HG03457 (cell line): ENCODE data around the gene OSBPL1A.

ENCODE experiments used
- ATAC-seq: cut with Tn5 transposase; IDR thresholded peaks from one replicate; pipeline ENCODE4 v1.9.1; 2021; ENCODE audit warnings: moderate number of reproducible peaks; ENCODE audit not compliant: unreplicated experiment

OSBPL1A gene

DNA sequence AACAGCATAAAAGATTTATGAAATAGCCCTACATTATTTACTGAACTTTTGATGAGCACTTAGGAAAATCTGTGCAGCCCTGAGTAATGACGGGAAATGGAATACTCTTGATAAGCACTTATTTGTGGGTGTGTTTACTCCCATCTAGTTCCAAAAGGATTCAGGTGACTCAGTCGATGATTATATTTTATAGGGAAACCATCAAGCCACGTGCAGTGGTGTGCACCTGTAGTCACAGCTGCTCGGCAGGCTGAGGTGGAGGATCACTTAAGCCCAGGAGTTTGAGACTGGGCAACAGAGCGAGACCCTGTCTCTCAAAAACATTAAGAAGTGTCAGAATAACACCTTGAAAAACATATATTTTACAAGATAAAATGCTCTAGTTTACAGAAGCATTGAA lies 166.9 kb downstream of the OSBPL1A start:
- ATAC-seq: no peak

DNA sequence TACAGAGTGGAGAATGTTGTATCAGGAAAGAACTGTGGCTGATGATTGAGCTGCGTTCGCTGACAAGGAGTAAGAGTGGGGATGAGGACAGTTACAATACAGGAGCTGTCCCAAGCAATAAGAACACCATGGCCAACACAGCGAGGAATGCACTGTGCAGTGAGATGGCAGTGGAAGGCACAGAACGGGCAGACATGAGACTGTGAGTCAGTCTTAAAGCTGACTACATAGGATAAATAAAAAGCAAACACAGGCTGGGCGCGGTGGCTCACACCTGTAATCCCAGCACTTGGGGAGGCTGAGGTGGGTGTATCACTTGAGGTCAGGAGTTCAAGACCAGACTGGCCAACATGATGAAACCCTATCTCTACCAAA lies 169.0 kb downstream of the OSBPL1A start:
- ATAC-seq: no peak

DNA sequence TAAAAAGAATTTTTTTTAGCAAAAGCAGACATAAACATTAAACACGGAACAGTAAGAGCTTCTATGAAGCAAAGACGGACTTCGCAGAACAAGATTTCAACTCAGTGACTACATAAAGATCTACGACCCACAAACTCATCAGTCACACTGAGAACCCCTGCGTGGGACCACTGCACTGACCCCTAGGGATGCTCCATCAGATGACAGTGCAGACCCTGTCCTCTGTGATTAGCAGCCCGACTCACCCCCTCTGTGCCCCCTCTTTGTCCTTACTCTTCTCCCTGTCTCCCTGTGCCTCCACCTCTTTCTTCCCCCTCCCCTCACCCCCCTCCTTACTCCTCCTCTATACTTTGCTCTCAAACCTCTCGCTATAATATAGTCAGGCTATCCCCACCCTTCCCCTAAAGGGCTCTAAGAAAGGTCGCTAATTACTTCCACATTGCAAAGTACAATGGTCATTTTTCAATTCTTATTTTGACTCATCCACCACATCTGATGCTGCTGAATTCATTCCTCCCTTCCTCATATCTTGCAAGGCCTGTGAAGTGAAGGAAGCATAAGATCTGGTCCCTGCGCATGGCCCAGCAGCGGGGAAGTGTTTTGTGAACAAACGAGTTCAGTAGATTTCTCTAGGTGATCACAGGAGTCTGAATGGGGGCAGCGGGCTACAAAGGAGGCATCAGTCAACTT lies 169.5 kb downstream of the OSBPL1A start:
- no peak for ATAC-seq

DNA sequence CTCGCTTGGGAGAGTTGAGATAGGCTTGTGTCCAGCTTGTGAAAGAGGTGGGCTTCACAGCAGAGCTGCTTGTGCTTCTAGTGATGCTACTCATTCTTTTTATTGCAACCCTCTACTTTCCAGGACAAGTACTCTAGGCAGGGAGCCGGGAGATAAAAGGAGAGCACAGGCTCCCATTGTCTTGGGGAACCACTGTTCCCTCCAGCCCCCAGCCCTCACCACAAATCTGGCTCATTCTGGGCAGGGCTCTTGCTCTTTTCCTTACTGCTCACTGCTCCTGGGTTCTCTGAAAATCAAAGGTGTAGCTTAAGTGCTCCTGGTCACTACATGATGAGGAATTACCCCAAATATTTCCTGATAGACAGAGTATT lies 177.3 kb downstream of the OSBPL1A start:
- ATAC-seq: no peak

GRCh38 chr18:24219561-24220317 lies 177.9 kb downstream of the OSBPL1A start:
- ATAC-seq: no peak

DNA sequence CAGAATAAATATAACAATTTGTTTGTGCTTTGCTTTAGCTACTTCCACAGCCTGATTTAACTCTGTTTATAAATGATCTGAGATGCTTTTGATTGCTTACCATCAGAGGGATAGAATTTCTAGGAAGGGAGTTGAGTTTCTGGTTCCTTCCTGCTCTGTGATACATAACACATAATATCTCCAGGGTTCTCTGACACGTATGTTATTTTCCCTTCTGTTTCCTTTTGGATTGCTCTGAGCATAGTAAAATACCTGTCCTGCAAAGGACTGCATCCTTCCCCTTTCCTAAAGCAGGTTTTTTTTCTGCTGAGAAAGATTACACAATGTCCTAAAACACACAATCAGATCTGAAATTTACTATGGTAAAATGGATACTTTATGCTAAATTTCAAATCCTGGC lies 182.7 kb downstream of the OSBPL1A start:
- ATAC-seq: no peak

GRCh38 chr18:24214144-24214543 lies 183.5 kb downstream of the OSBPL1A start:
- ATAC-seq: no peak

DNA sequence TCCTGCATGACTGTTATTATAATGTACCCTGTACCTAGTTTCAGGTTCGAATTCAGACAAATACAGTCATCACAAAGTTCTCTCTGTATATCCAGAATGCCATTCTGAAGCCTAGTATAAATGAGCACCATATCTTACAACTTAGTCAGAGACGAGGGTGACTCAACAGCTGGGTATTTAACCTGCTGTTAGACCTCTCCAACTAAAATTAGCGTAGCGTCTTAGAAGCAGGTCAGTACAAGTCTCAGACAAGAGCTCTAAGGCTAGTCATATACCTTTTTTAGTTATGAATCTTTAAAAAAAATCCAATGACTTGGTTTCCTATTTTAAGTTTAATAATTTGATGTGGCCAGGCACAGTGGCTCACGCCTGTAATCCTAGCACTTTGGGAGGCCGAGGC lies 184.7 kb downstream of the OSBPL1A start:
- no peak for ATAC-seq

GRCh38 chr18:24209558-24209957 lies 188.1 kb downstream of the OSBPL1A start:
- ATAC-seq: no peak

GRCh38 chr18:24208270-24209035 lies 189.2 kb downstream of the OSBPL1A start:
- no peak for ATAC-seq

- ATAC-seq: no peak
Measured at GRCh38 chr18:24204904-24205303, 192.7 kb downstream of the OSBPL1A start.

DNA sequence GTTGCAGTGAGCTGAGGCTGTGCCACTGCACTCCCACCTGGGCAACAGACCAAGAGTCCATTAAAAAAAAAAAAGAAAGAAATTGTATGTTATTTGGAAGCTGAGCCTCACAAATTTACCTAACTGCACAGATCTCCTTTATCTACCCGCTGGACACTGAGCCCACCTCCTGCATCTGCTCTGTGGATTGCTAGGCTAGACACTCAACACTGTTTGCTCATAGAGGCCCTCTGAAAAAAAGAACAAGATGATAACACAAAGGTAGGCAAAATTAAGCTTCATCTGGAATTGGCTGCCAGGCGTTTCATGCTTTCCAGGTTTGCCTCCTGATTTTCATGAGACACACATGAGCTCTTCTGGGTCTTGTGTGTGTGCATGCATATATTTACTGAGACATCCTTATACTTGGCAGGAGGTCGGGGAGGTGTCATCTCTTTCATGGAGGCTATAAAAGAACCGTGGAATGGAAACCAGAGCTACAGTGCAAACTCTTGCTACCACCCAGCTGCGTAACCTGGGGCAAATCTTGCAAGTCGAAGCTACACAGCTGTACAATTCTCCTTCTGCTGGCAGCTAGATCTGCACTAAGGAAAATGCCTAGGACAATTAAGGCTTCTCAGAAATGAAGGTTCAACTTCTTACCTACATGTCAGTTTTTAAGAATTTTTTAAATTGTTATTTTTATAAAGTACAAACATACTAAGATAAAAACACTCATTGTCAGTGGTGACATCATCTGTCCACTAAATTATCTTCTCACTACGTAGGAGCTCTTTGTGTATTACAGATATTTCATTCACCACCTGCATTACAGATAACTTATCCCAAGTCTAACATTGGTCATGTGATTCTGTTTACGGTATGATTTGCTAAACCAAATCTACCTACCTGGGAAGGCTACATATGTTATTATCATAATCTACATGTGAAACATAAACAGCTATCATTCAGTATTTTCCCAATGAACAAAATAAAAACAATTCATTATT lies 195.6 kb downstream of the OSBPL1A start:
- no peak for ATAC-seq

DNA sequence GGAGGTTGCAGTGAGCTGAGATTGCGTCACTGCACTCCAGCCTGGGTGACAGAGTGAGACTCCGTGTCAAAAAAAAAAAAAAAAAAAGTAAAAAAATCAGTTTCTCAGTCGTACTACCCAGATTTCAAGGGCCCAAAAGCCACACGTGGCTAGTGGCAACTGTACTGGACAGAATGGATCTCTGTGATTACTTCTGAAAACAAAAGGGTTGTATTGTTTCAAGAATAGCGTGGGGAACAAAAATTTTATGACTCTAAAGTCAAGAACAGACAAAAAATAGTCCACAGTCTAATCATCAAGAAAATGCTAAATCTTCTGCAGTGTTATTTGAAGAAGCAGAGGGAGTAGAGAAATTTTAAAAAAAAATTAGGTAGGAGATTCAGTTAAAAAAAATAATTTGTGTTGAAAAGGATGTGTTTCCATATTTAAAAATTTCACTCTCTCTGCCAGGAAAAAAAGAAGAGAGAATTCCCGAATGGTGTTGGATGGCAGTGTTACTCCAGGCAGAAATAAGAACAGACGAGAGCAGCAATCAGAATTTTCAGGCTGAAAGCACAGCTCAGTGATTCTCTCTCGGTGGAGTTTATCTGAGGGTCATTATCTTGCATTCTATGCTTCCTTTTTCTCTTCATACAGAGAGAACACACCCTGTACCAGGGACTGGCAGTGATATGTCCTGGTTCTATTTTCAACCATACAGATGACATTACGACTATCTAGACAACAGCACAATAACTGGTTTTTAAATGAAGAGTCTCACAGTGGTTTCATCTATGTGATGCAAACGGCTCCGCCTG lies 196.9 kb downstream of the OSBPL1A start:
- ATAC-seq: no peak

GRCh38 chr18:24199372-24199962 lies 198.2 kb downstream of the OSBPL1A start:
- no peak for ATAC-seq

GRCh38 chr18:24198461-24198860 lies 199.2 kb downstream of the OSBPL1A start:
- ATAC-seq: no peak

- no peak for ATAC-seq
Measured at GRCh38 chr18:24197412-24197811, 200.2 kb downstream of the OSBPL1A start.

- no peak for ATAC-seq
Measured at GRCh38 chr18:24196764-24197163, 200.9 kb downstream of the OSBPL1A start.

- no peak for ATAC-seq
Measured at GRCh38 chr18:24195296-24196053, 202.1 kb downstream of the OSBPL1A start.

DNA sequence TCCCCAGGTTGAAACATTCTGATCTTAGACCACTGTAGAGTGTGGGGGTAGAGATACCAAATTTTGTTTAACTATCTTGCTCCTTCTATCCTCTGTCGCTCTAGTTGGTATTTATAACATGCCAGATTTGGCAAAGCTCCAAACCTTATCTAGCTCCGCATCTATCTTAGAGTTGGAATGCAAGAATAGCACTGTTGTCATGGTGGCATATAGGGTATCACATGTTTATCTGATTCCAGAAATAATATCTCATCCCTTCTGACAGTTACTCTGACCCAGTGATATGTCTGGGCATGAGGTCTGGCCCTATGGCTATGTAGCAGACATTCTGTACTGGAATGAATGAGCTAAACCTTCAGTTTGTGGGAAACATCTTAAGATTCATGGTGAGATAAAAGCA lies 207.0 kb downstream of the OSBPL1A start:
- no peak for ATAC-seq
